Astrocyte (in vitro differentiated cells and primary cell): ENCODE results near the gene TNFRSF21. TPM values are rescaled to one million over a fixed set of nuclear protein-coding genes. Genes with fewer than 3 reads are reported as not detected.
A peak's percentile ranks its signal among the peaks of the same experiment; 100 is the strongest.

ENCODE experiments used
- DNase-seq: peaks from one replicate; pipeline ENCODE4 v3.0.0-alpha.2; 2010; ENCODE audit warnings: low read depth
- FAIRE-seq: peaks from 2 replicates; lab custom pipeline; 2011; peaks lifted over from hg19 to GRCh38; lab: Jason Lieb, UNC
- H2AFZ ChIP-seq: 2 replicates; pipeline ENCODE4 v1.6.0; 2012; ENCODE audit warnings: low read depth, low read length, inconsistent platforms
- H3K27ac ChIP-seq: 2 replicates; pipeline ENCODE4 v1.5.1; 2011; ENCODE audit warnings: low read depth, low read length, inconsistent platforms
- H3K27me3 ChIP-seq: 2 replicates; pipeline ENCODE4 v1.6.0; 2011; ENCODE audit warnings: low read length, inconsistent platforms; ENCODE audit not compliant: insufficient read depth
- H3K36me3 ChIP-seq: 2 replicates; pipeline ENCODE4 v1.5.1; 2011; ENCODE audit warnings: low read length, inconsistent platforms; ENCODE audit not compliant: insufficient read depth
- H3K4me1 ChIP-seq: 2 replicates; pipeline ENCODE4 v1.5.1; 2011; ENCODE audit warnings: low read length, inconsistent platforms; ENCODE audit not compliant: insufficient read depth
- H3K4me2 ChIP-seq: 2 replicates; pipeline ENCODE4 v1.6.0; 2012; ENCODE audit warnings: low read length, inconsistent platforms
- H3K4me3 ChIP-seq: 2 replicates; pipeline ENCODE4 v1.5.1; 2011; ENCODE audit warnings: low read depth, mild to moderate bottlenecking, low read length, inconsistent platforms; ENCODE audit not compliant: insufficient read depth
- H3K79me2 ChIP-seq: 2 replicates; pipeline ENCODE4 v1.6.0; 2012; ENCODE audit warnings: mild to moderate bottlenecking, low read length, inconsistent platforms; ENCODE audit not compliant: insufficient read depth
- H3K9ac ChIP-seq: 2 replicates; pipeline ENCODE4 v1.6.0; 2012; ENCODE audit warnings: mild to moderate bottlenecking, low read length, inconsistent platforms
- H3K9me3 ChIP-seq: 2 replicates; pipeline ENCODE4 v1.5.1; 2012; ENCODE audit warnings: low read depth, mild to moderate bottlenecking, low read length, inconsistent platforms; ENCODE audit not compliant: insufficient read depth
- H4K20me1 ChIP-seq: 2 replicates; pipeline ENCODE4 v1.6.0; 2012; ENCODE audit warnings: low read length, inconsistent platforms; ENCODE audit not compliant: insufficient read depth
- H3K27ac Mint-ChIP-seq: one replicate; pipeline ENCODE4 v1.8.0; 2021; ENCODE audit warnings: mild to moderate bottlenecking, mixed read lengths; ENCODE audit not compliant: unreplicated experiment
- H3K27me3 Mint-ChIP-seq: one replicate; pipeline ENCODE4 v1.8.0; 2021; ENCODE audit warnings: low read depth, mixed read lengths; ENCODE audit not compliant: unreplicated experiment
- H3K36me3 Mint-ChIP-seq: one replicate; pipeline ENCODE4 v1.8.0; 2021; ENCODE audit warnings: low read depth, mixed read lengths; ENCODE audit not compliant: unreplicated experiment
- H3K4me1 Mint-ChIP-seq: one replicate; pipeline ENCODE4 v1.8.0; 2021; ENCODE audit warnings: low read depth, mixed read lengths; ENCODE audit not compliant: unreplicated experiment
- H3K4me3 Mint-ChIP-seq: one replicate; pipeline ENCODE4 v1.8.0; 2021; ENCODE audit warnings: mild to moderate bottlenecking, moderate library complexity, mixed read lengths; ENCODE audit not compliant: unreplicated experiment
- H3K9me3 Mint-ChIP-seq: one replicate; pipeline ENCODE4 v1.8.0; 2021; ENCODE audit warnings: mild to moderate bottlenecking, mixed read lengths; ENCODE audit not compliant: unreplicated experiment
- CTCF ChIP-seq: IDR thresholded peaks from 2 replicates; pipeline ENCODE4 v1.5.1; 2011; ENCODE audit warnings: low read depth, mild to moderate bottlenecking, inconsistent platforms, low read length, moderate library complexity; ENCODE audit not compliant: insufficient read depth
- EZH2 ChIP-seq: IDR thresholded peaks from 2 replicates; pipeline ENCODE4 v1.6.1; 2012; ENCODE audit warnings: mild to moderate bottlenecking, low read length, inconsistent platforms; ENCODE audit not compliant: insufficient read depth
- total RNA-seq: library from RNA; stranded (reverse); gene quantifications from 2 replicates; pipeline ENCODE4 v1.2.1, GENCODE V29; 2021

TNFRSF21 gene
- total RNA-seq, 1 donor from 2014 or later, result 244 TPM

GRCh38 chr6:47247227-47247797 lies 62.4 kb downstream of the TNFRSF21 start:
- Histone ChIP-seq H3K27me3 (no peaks in the 10 kb centered on the region), H3K9me3 (no peaks in the 10 kb centered on the region), H3K27ac (no peak overlapping the region), H3K4me2 (no peak overlapping the region), H3K9ac (no peak overlapping the region), H2AFZ (no peak overlapping the region), H4K20me1 (no peaks in the 10 kb centered on the region), H3K4me3 (no peak overlapping the region), H3K79me2 (no peaks in the 10 kb centered on the region), H3K4me1 (peaks cover 7% of the 10 kb centered on the region), H3K36me3 (peaks cover 2% of the 10 kb centered on the region)
- H3K27ac Mint-ChIP-seq, result peak overlapping the region; percentile 0
- DNase-seq (no peak), FAIRE-seq (no peak)
- H3K36me3 Mint-ChIP-seq, result peaks cover 20% of the 10 kb centered on the region
- TF ChIP-seq CTCF (no peak), EZH2 (no peak)
- H3K4me3 Mint-ChIP-seq, result no peak overlapping the region
- no peaks in the 10 kb centered on the region for H3K9me3 Mint-ChIP-seq
- peaks cover 54% of the 10 kb centered on the region for H3K4me1 Mint-ChIP-seq
- no peaks in the 10 kb centered on the region for H3K27me3 Mint-ChIP-seq

- peaks cover 62% of the 10 kb centered on the region for H3K4me1 Mint-ChIP-seq
- no peaks in the 10 kb centered on the region for H3K9me3 ChIP-seq
- FAIRE-seq, result no peak
Observed at GRCh38 chr6:47246551-47246950, 63.2 kb downstream of the TNFRSF21 start.

More at GRCh38 chr6:47246551-47246950, 63.2 kb downstream of the TNFRSF21 start:
- H3K36me3 ChIP-seq, result no peaks in the 10 kb centered on the region
- Mint-ChIP-seq H3K9me3 (no peaks in the 10 kb centered on the region), H3K4me3 (no peak overlapping the region), H3K27ac (no peak overlapping the region), H3K27me3 (no peaks in the 10 kb centered on the region), H3K36me3 (peaks cover 17% of the 10 kb centered on the region)
- H3K4me3 ChIP-seq, result no peak overlapping the region
- H3K27me3 ChIP-seq, result no peaks in the 10 kb centered on the region
- no peak overlapping the region for H3K9ac ChIP-seq
- H3K4me1 ChIP-seq, result peaks cover 13% of the 10 kb centered on the region
- no peak for DNase-seq
- no peak overlapping the region for H3K27ac ChIP-seq
- H3K79me2 ChIP-seq, result no peaks in the 10 kb centered on the region
- no peak for TF ChIP-seq CTCF
- no peak for TF ChIP-seq EZH2
- H3K4me2 ChIP-seq, result no peak overlapping the region
- no peaks in the 10 kb centered on the region for H4K20me1 ChIP-seq
- no peak overlapping the region for H2AFZ ChIP-seq
